Measurements from ENCODE around the gene ZNF143. TPM values are rescaled to one million over a fixed set of nuclear protein-coding genes. Genes with fewer than 3 reads are reported as not detected.
A peak's percentile ranks its signal among the peaks of the same experiment; 100 is the strongest.

The ZNF143 gene
- total and polyA plus RNA-seq, 7 donors, result 13.2 to 48.4 (median 20.2) TPM

GRCh38 chr11:9569588-9570164 is 108.9 kb downstream of the ZNF143 start:
- Histone ChIP-seq H3K36me3 (no peaks in the 10 kb centered on the region), H3K27me3 (no peaks in the 10 kb centered on the region), H3K27ac (peak overlapping the region; percentile 86 to 99 (median 90)), H3K4me3 (peak overlapping the region in 1 of 4 donors; percentile 2), H3K4me1 (peaks cover 0 to 59% (median 48%) of the 10 kb centered on the region in 4 donors), H3K9me3 (no peaks in the 10 kb centered on the region)
- intact Hi-C loops (cut with DNase I), result loop anchor here (5.0 kb wide), 1 partner anchor 42 kb away; no protein-coding TSS in a partner anchor
- 34 to 72% methylated on average over 5 of the region's 5 CpGs for WGBS, 2 donors
- no peak for DNase-seq
- TF ChIP-seq EP300 (IDR thresholded peaks at IDR 0.05) (no peak), CTCF (IDR thresholded peaks at IDR 0.05) (no peak), POLR2A (IDR thresholded peaks at IDR 0.05) (no peak), POLR2AphosphoS5 (IDR thresholded peaks at IDR 0.05) (no peak)

GRCh38 chr11:9570313-9571025 is 109.7 kb downstream of the ZNF143 start:
- TF ChIP-seq EP300 (IDR thresholded peaks at IDR 0.05) (no peak), POLR2AphosphoS5 (IDR thresholded peaks at IDR 0.05) (no peak), POLR2A (IDR thresholded peaks at IDR 0.05) (no peak), CTCF (IDR thresholded peaks at IDR 0.05) (no peak)
- WGBS, 2 donors, result 28 to 70% methylated on average over 9 of the region's 9 CpGs

GRCh38 chr11:9571071-9571762 is 110.4 kb downstream of the ZNF143 start:
- TF ChIP-seq EP300 (IDR thresholded peaks at IDR 0.05), result no peak
- TF ChIP-seq CTCF (IDR thresholded peaks at IDR 0.05), result no peak
- TF ChIP-seq POLR2A (IDR thresholded peaks at IDR 0.05), result no peak
- TF ChIP-seq POLR2AphosphoS5 (IDR thresholded peaks at IDR 0.05), result no peak
- H3K36me3 ChIP-seq, result no peaks in the 10 kb centered on the region
- H3K4me3 ChIP-seq, result no peak overlapping the region
- DNase-seq, result no peak
- no peaks in the 10 kb centered on the region for H3K27me3 ChIP-seq
- H3K9me3 ChIP-seq, result no peaks in the 10 kb centered on the region
- WGBS, 2 donors, result 88 to 90% methylated on average over 8 of the region's 8 CpGs
- intact Hi-C loops (cut with DNase I), result loop anchor here (5.0 kb wide), 1 partner anchor 44 kb away; no protein-coding TSS in a partner anchor
- peaks cover 0 to 48% (median 36%) of the 10 kb centered on the region in 4 donors for H3K4me1 ChIP-seq
- H3K27ac ChIP-seq, result peak overlapping the region in 3 of 4 donors; percentile 91 to 99 (median 95)

More at GRCh38 chr11:9570313-9571025, 109.7 kb downstream of the ZNF143 start:
- H3K4me1 ChIP-seq, result peaks cover 0 to 55% (median 42%) of the 10 kb centered on the region in 4 donors
- no peak for DNase-seq
- H3K9me3 ChIP-seq, result no peaks in the 10 kb centered on the region
- H3K27me3 ChIP-seq, result no peaks in the 10 kb centered on the region
- no peaks in the 10 kb centered on the region for H3K36me3 ChIP-seq
- H3K4me3 ChIP-seq, result no peak overlapping the region
- H3K27ac ChIP-seq, result peak overlapping the region; percentile 86 to 99 (median 90)
- intact Hi-C loops (cut with DNase I), result loop anchor here (5.0 kb wide), 1 partner anchor 43 kb away; no protein-coding TSS in a partner anchor

- intact Hi-C loops (cut with DNase I), result loop anchor here (5.0 kb wide), 1 partner anchor 44 kb away; no protein-coding TSS in a partner anchor
- no peak for DNase-seq
- peaks cover 0 to 47% (median 32%) of the 10 kb centered on the region in 4 donors for H3K4me1 ChIP-seq
Measured at GRCh38 chr11:9571763-9572115, 110.9 kb downstream of the ZNF143 start.

More at GRCh38 chr11:9571763-9572115, 110.9 kb downstream of the ZNF143 start:
- TF ChIP-seq POLR2AphosphoS5 (IDR thresholded peaks at IDR 0.05), result no peak
- WGBS, 2 donors, result 89% methylated on average over 6 of the region's 6 CpGs
- H3K36me3 ChIP-seq, result no peaks in the 10 kb centered on the region
- H3K4me3 ChIP-seq, result no peak overlapping the region
- peak overlapping the region in 3 of 4 donors; percentile 5 to 99 (median 95) for H3K27ac ChIP-seq
- H3K27me3 ChIP-seq, result no peaks in the 10 kb centered on the region
- no peaks in the 10 kb centered on the region for H3K9me3 ChIP-seq

All from sigmoid colon (tissue), 7 donors.